Measurements from ENCODE around the gene FLT3.

FLT3 gene

GRCh38 chr13:27979001-27979643 lies 121.3 kb downstream of the FLT3 start:
- TF ChIP-seq CTCF (conservative IDR thresholded peaks at IDR 0.05; ENCODE audit: low read depth, low read length): no peak
- no peak for DNase-seq (ENCODE audit: low read depth)

GRCh38 chr13:27978301-27978968 lies 121.9 kb downstream of the FLT3 start:
- H3K4me3 ChIP-seq (ENCODE audit: low read depth, low read length): no peak overlapping the region
- no peak for TF ChIP-seq CTCF (conservative IDR thresholded peaks at IDR 0.05; ENCODE audit: low read depth, low read length)
- no peak for DNase-seq (ENCODE audit: low read depth)

More at GRCh38 chr13:27979001-27979643, 121.3 kb downstream of the FLT3 start:
- H3K4me3 ChIP-seq (ENCODE audit: low read depth, low read length): no peak overlapping the region

GRCh38 chr13:27977476-27978300 lies 122.7 kb downstream of the FLT3 start:
- no peak overlapping the region for H3K4me3 ChIP-seq (ENCODE audit: low read depth, low read length)
- DNase-seq (ENCODE audit: low read depth): no peak
- TF ChIP-seq CTCF (conservative IDR thresholded peaks at IDR 0.05; ENCODE audit: low read depth, low read length): no peak

DNA sequence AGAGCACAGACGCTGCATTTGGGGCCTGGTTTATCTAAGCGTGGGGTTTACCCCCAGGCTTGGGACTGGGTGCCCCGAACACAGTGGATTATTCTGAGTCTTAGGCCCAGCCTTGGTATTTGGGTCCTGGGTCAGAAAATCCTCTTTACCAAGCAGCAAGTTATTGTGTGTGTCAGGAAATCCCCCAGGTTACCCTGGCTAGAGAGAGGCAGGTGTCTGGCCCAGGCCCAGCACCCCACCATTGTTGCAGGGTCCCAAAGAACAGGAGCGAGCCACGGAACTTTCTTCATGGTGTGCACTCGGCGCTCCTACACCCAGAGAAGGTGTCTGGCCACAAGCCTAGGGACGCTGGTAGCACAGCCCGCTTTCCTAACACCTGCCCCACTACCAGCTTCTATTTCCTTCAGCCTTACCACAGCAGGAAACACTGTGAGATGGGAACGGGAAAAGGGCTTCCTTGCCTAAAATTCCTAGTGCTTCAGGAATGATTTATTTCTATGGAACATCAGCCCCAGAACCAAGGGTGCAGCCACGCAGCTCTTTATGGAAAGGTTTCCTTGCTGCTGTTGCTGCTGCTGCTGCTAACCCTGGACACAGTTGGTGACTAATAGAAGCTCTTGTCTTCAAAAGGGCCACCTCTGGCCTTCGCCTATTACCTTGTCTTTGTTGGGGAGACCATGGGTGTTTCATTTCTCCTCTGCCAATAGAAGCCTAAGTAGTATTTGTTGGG lies 123.8 kb downstream of the FLT3 start:
- H3K4me3 ChIP-seq (ENCODE audit: low read depth, low read length): no peak overlapping the region
- TF ChIP-seq CTCF (conservative IDR thresholded peaks at IDR 0.05; ENCODE audit: low read depth, low read length): no peak
- DNase-seq (ENCODE audit: low read depth): no peak

DNA sequence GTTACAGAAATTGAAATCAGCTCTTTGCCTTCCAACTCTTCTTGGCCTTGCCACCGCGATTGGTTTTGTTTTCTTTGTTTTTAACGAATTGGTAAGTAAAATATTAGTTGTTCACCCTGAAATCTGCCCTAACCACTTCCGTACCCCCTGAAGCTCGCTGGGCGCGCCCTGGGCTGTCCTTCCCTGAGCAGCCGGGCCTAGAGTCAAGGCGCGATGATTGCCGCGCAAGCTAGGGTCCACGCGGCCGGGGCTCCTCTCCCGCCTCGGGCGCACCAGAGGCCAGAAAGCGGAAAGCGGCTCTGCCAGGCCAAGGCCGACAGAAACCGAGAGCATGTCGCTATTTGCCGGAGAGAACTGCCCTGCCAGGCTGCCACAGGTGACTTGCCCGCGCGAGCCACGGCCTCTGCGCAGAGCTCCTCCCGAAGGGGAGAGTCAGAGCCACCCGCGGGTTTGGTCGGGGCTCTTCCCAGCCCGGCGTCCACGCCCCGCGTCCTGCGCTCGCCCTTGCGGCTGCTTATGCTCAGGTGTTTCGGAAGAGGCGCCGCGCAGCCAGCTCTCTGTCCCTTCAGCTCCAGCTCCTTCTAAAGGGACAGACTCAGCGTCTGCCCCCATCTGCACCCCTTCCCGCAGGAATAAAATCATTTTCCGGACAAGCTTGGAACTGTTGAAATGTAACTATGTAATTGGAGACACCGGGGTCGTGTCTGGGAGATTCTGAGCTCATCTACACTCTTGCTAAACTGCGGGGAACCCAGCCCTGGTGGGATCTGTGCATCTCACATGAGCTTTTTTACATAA lies 124.6 kb downstream of the FLT3 start:
- no peak overlapping the region for H3K4me3 ChIP-seq (ENCODE audit: low read depth, low read length)
- no peak for DNase-seq (ENCODE audit: low read depth)
- no peak for TF ChIP-seq CTCF (conservative IDR thresholded peaks at IDR 0.05; ENCODE audit: low read depth, low read length)
